HepG2 (cell line): Measurements from ENCODE around the gene ZMIZ1. TPM values are rescaled to one million over a fixed set of nuclear protein-coding genes. Genes with fewer than 3 reads are reported as not detected.
A peak's percentile ranks its signal among the peaks of the same experiment; 100 is the strongest.

ENCODE experiments used
- ATAC-seq: fragments of 200-7000 bp; cut with Tn5 transposase; 3 replicates; pipeline ENCODE4 v1.9.1; 2020; ENCODE audit warnings: mild to moderate bottlenecking, moderate library complexity
- BruUV-seq: library from RNA; stranded (reverse); fragments of 400-500 nt; replicated peaks from 2 replicates; lab custom pipeline; 2021; lab: Mats Ljungman, UMichigan
- CTCF ChIA-PET: fragments of 300-600 bp; formaldehyde crosslinking; extraction: SDS; loops from one replicate; lab custom pipeline; 2021; ENCODE audit warnings: low total read pairs, inconsistent platforms, low intra/inter-chr PET ratio; lab: Yijun Ruan, JAX
- POLR2A ChIA-PET: fragments of 350-600 bp; sonication (Branson Sonifier 250); formaldehyde crosslinking; loops from one replicate; lab custom pipeline; 2020; ENCODE audit warnings: antibody characterized with exemption, inconsistent platforms; lab: Yijun Ruan, JAX
- DNase-seq: peaks from one replicate; pipeline ENCODE4 v3.0.0-alpha.2; 2015; ENCODE audit warnings: low spot score
- FAIRE-seq: peaks from 3 replicates; lab custom pipeline; 2011; peaks lifted over from hg19 to GRCh38; lab: Jason Lieb, UNC
- H2AFZ ChIP-seq: one replicate; pipeline ENCODE4 v1.6.1; 2011; ENCODE audit warnings: low read length, inconsistent platforms
- H3K27ac ChIP-seq: fragments of 300-600 bp; 3 replicates; pipeline ENCODE4 v1.8.0; 2011; ENCODE audit warnings: mixed run types, mild to moderate bottlenecking, mixed read lengths, low read length, inconsistent platforms; ENCODE audit not compliant: insufficient read depth; ENCODE audit errors: extremely low read length
- H3K27me3 ChIP-seq, 2 experiments: fragments of 200-600 bp in 1 of 2; 2 replicates in 1 of 2; 3 replicates in 1 of 2; pipeline versions ENCODE4 v1.6.0 to v1.8.0; 2011; ENCODE audit warnings: low read length in 2 of 2, mild to moderate bottlenecking in 2 of 2, moderate library complexity in 2 of 2, inconsistent platforms in 1 of 2; ENCODE audit not compliant: insufficient read depth in 2 of 2, control insufficient read depth in 1 of 2
- H3K36me3 ChIP-seq, 2 experiments: fragments of 200-600 bp in 1 of 2; replicated peaks in 1 of 2; 2 replicates in 1 of 2; 3 replicates in 1 of 2; pipeline versions ENCODE4 v1.5.1 to v1.8.0; 2011; ENCODE audit warnings: low read length in 2 of 2, inconsistent platforms in 1 of 2; ENCODE audit not compliant: insufficient read depth in 2 of 2, control insufficient read depth in 1 of 2
- H3K4me1 ChIP-seq: 2 replicates; pipeline ENCODE4 v1.5.1; 2012; ENCODE audit warnings: low read length, inconsistent platforms; ENCODE audit not compliant: insufficient read depth
- H3K4me2 ChIP-seq: 2 replicates; pipeline ENCODE4 v1.6.0; 2011; ENCODE audit warnings: low read depth, low read length, inconsistent platforms
- H3K4me3 ChIP-seq, 3 experiments: fragments of 200-600 bp in 1 of 3; sonication (generic), shearing (Covaris generic) in 1 of 3; replicated peaks in 1 of 3; 2 replicates each; pipeline ENCODE4 v1.5.1; 2011 to 2016; ENCODE audit warnings: low read length in 3 of 3, inconsistent platforms in 2 of 3, low read depth in 2 of 3, mild to moderate bottlenecking in 2 of 3, control low read depth in 1 of 3, mixed read lengths in 1 of 3; ENCODE audit not compliant: insufficient read depth in 1 of 3
- H3K79me2 ChIP-seq: one replicate; pipeline ENCODE4 v1.6.1; 2011; ENCODE audit warnings: low read length, inconsistent platforms; ENCODE audit not compliant: insufficient read depth
- H3K9ac ChIP-seq: 2 replicates; pipeline ENCODE4 v1.6.0; 2011; ENCODE audit warnings: mild to moderate bottlenecking, low read depth, low read length, inconsistent platforms; ENCODE audit not compliant: insufficient read depth
- H3K9me3 ChIP-seq: 2 replicates; pipeline ENCODE4 v1.5.1; 2012; ENCODE audit warnings: mild to moderate bottlenecking, low read length
- H4K20me1 ChIP-seq: 2 replicates; pipeline ENCODE4 v1.6.0; 2011; ENCODE audit warnings: inconsistent platforms, mild to moderate bottlenecking, low read length, moderate library complexity; ENCODE audit not compliant: insufficient read depth
- ETV5 ChIP-seq: IDR thresholded peaks from 2 replicates; pipeline ENCODE4 v1.6.1; 2018; ENCODE audit warnings: missing biosample characterization, missing genetic modification reagents, inconsistent platforms, borderline replicate concordance
- HDAC1 ChIP-seq: sonication (generic); formaldehyde crosslinking; IDR thresholded peaks from 2 replicates; pipeline ENCODE4 v1.5.1; 2020; ENCODE audit warnings: mild to moderate bottlenecking, missing genetic modification reagents
- HNRNPL ChIP-seq: fragments of 200-400 bp; formaldehyde crosslinking; IDR thresholded peaks from 2 replicates; pipeline ENCODE4 v1.6.1; 2017; ENCODE audit warnings: mild to moderate bottlenecking, low read depth, low read length
- RAD21 ChIP-seq: fragments of 450-650 bp; formaldehyde crosslinking; IDR thresholded peaks from 2 replicates; pipeline ENCODE4 v1.5.0; 2020; ENCODE audit warnings: mild to moderate bottlenecking
- RBM22 ChIP-seq: fragments of 200-400 bp; formaldehyde crosslinking; optimal IDR thresholded peaks from 2 replicates; pipeline ENCODE3; 2017; ENCODE audit warnings: mild to moderate bottlenecking, low read length, moderate library complexity
- STAG1 ChIP-seq: sonication (generic); formaldehyde crosslinking; IDR thresholded peaks from 2 replicates; pipeline ENCODE4 v1.4.0; 2020; ENCODE audit warnings: missing genetic modification reagents
- ZBTB38 ChIP-seq: sonication (generic); formaldehyde crosslinking; IDR thresholded peaks from 2 replicates; pipeline ENCODE4 v1.5.1; 2020; ENCODE audit warnings: mild to moderate bottlenecking, missing genetic modification reagents
- ZFY ChIP-seq: sonication (generic); formaldehyde crosslinking; IDR thresholded peaks from 2 replicates; pipeline ENCODE4 v1.4.0; 2020; ENCODE audit warnings: missing genetic modification reagents
- ZNF235 ChIP-seq: sonication (generic); formaldehyde crosslinking; IDR thresholded peaks from 2 replicates; pipeline ENCODE4 v1.8.1; 2023; ENCODE audit warnings: mild to moderate bottlenecking, missing genetic modification reagents, borderline replicate concordance
- ZNF33B ChIP-seq: sonication (generic); formaldehyde crosslinking; IDR thresholded peaks from 2 replicates; pipeline ENCODE4 v1.5.1; 2020; ENCODE audit warnings: mild to moderate bottlenecking, missing genetic modification reagents
- ZNF569 ChIP-seq: sonication (generic); formaldehyde crosslinking; IDR thresholded peaks from 2 replicates; pipeline ENCODE4 v1.5.0; 2020; ENCODE audit warnings: mild to moderate bottlenecking, missing genetic modification reagents, moderate library complexity, borderline replicate concordance
- ZNF670 ChIP-seq: sonication (generic); formaldehyde crosslinking; IDR thresholded peaks from 2 replicates; pipeline ENCODE4 v1.8.0; 2022; ENCODE audit warnings: mild to moderate bottlenecking, missing genetic modification reagents, borderline replicate concordance
- ZNF737 ChIP-seq: sonication (generic); formaldehyde crosslinking; IDR thresholded peaks from 2 replicates; pipeline ENCODE4 v1.5.0; 2020; ENCODE audit warnings: missing genetic modification reagents, mild to moderate bottlenecking, borderline replicate concordance
- ZNF768 ChIP-seq: sonication (generic); formaldehyde crosslinking; IDR thresholded peaks from 2 replicates; pipeline ENCODE4 v1.4.0; 2020; ENCODE audit warnings: missing genetic modification reagents
- ZSCAN12 ChIP-seq: sonication (generic); formaldehyde crosslinking; IDR thresholded peaks from 2 replicates; pipeline ENCODE4 v1.9.0; 2021; ENCODE audit warnings: mild to moderate bottlenecking, missing genetic modification reagents
- WGBS: methylation state at CpG from one replicate; pipeline ENCODE4 v1.1.6; 2017; ENCODE audit warnings: low lambda C conversion rate; 5-methylcytosine and 5-hydroxymethylcytosine counted together
- in situ Hi-C: cut with HindIII; loops from 2 replicates; pipeline ENCODE4 v1.10.0; 2017; ENCODE audit warnings: low pct_unique_long_range_greater_than_20kb; ENCODE audit not compliant: extremely low pct_ligation_motif_present
- intact Hi-C: fragments of 100-400 bp; cut with micrococcal nuclease; formaldehyde crosslinking; loops from one replicate; pipeline ENCODE4 v1.10.0; 2022; ENCODE audit not compliant: unreplicated experiment
- polyA plus RNA-seq, 8 experiments: library from polyadenylated mRNA; depleted of rRNA in 3 of 8; stranded (reverse) in 7 of 8; unstranded in 1 of 8; fragments of >200 nt; fragmentation: Illumina TruSeq in 4 of 8; extraction: Trizol in 4 of 8; gene quantifications; 2 replicates each; pipeline versions ENCODE4 v1.2.1 to v1.2.3, GENCODE V29; 2011 to 2016; ENCODE audit warnings: low read depth in 4 of 8, missing spikeins in 1 of 8, mixed read lengths in 1 of 8; ENCODE audit not compliant: insufficient read depth in 1 of 8
- total RNA-seq, 5 experiments: library from RNA; depleted of rRNA; stranded (reverse); fragments of >200 nt; fragmentation: Illumina TruSeq; extraction: Trizol; gene quantifications; 2 replicates each; pipeline ENCODE4 v1.2.3, GENCODE V29; 2016; ENCODE audit warnings: low read depth in 1 of 5
- TF ChIP-seq, protein P1 (sequence below): sonication (generic); formaldehyde crosslinking; IDR thresholded peaks from 2 replicates; pipeline ENCODE4 v1.4.0; 2020; ENCODE audit warnings: missing genetic modification reagents
- TF ChIP-seq, protein P2 (sequence below): IDR thresholded peaks from 2 replicates; pipeline ENCODE4 v1.6.1; 2016; ENCODE audit warnings: missing biosample characterization, missing genetic modification reagents, low read depth
- TF ChIP-seq, protein P3 (sequence below): sonication (generic); formaldehyde crosslinking; IDR thresholded peaks from 2 replicates; pipeline ENCODE4 v1.4.0; 2020; ENCODE audit warnings: missing genetic modification reagents
- TF ChIP-seq, protein P4 (sequence below): IDR thresholded peaks from 2 replicates; pipeline ENCODE4 v1.6.1; 2016; ENCODE audit warnings: mild to moderate bottlenecking, missing biosample characterization, missing genetic modification reagents

The ZMIZ1 gene
- total and polyA plus RNA-seq, 2 of the 13 experiments (the other 11 are each of a cell fraction or from before 2014, with no cell fraction given) = 5.3 to 10.2 TPM

DNA sequence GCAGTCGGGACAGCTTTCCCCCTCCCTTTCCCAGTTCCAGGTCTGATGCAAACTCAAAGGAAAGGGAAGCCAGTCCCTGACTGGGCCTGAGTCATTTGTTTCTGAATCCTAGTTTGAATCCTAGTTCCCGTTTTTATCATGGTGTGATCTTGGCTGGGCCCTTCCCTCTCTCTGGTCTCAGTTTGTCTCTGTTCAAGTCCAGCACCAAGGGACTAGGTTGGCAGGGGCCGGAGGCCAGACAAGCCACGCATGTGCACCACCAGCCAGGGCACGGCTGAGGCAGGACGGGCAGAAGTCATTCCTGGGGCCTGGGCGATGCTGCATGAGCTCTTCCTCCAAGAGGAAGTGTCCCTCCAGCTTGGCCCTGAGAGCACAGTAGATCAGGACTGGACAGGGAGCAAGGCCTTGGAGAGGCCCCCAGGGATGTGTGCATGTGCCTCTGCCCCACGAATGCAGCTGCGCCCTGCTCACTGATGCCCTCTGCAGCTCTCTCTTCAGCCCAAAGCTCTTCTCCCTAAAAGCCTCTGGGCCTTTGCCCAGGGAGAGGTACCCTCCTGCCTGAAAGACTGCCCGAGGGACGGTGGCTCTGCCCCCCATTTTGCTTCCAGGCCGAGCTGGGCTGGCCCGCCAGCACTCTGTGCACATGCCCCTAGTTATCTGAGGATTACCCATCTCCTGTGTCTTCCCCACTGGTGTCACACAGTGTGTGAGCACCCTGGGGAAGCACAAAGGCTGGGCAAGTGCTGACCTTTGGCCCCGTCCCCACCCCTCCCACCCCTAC, 86.7 kb downstream of the ZMIZ1 start:
- no peak for ATAC-seq
- DNase-seq = no peak
- WGBS = 82% methylated on average over 9 of the region's 14 CpGs
- intact Hi-C loops = loop anchor here (2.0 kb wide), 1 partner anchor 39 kb away; no protein-coding TSS in a partner anchor
- H3K4me2 ChIP-seq = no peak overlapping the region
- ChIA-PET CTCF (no interaction called here), POLR2A (interaction anchor here (1.0 to 1.5 kb wide), 3 partner anchors 29 to 191 kb away, joined by 3 to 4 read pairs (median 4); no protein-coding TSS in a partner anchor)
- in situ Hi-C loops = no loop called here
- no peak overlapping the region for H3K4me3 ChIP-seq
- peaks cover 35% of the 10 kb centered on the region for H3K79me2 ChIP-seq
- no peaks in the 10 kb centered on the region for H3K27me3 ChIP-seq
- no peak overlapping the region for H3K9ac ChIP-seq
- peaks cover 70% of the 10 kb centered on the region for H3K4me1 ChIP-seq
- H4K20me1 ChIP-seq = peaks cover 3% of the 10 kb centered on the region; the same call in 1 of the 2 replicates
- H3K36me3 ChIP-seq = peaks cover 7 to 37% of the 10 kb centered on the region in 2 experiments
- FAIRE-seq = no peak
- BruUV-seq = no TSS peak
- no peak overlapping the region for H2AFZ ChIP-seq
- no peaks in the 10 kb centered on the region for H3K9me3 ChIP-seq
- H3K27ac ChIP-seq = peak overlapping the region; percentile 39
- TF ChIP-seq STAG1 (CRISPR knock-in tag) = peak; percentile 26; the same call in 1 of the 2 replicates
- TF ChIP-seq, protein P1, sequence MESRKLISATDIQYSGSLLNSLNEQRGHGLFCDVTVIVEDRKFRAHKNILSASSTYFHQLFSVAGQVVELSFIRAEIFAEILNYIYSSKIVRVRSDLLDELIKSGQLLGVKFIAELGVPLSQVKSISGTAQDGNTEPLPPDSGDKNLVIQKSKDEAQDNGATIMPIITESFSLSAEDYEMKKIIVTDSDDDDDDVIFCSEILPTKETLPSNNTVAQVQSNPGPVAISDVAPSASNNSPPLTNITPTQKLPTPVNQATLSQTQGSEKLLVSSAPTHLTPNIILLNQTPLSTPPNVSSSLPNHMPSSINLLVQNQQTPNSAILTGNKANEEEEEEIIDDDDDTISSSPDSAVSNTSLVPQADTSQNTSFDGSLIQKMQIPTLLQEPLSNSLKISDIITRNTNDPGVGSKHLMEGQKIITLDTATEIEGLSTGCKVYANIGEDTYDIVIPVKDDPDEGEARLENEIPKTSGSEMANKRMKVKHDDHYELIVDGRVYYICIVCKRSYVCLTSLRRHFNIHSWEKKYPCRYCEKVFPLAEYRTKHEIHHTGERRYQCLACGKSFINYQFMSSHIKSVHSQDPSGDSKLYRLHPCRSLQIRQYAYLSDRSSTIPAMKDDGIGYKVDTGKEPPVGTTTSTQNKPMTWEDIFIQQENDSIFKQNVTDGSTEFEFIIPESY (CRISPR knock-in tag) = no peak
- no peak for TF ChIP-seq ZNF235 (CRISPR knock-in tag)
- TF ChIP-seq, protein P2, sequence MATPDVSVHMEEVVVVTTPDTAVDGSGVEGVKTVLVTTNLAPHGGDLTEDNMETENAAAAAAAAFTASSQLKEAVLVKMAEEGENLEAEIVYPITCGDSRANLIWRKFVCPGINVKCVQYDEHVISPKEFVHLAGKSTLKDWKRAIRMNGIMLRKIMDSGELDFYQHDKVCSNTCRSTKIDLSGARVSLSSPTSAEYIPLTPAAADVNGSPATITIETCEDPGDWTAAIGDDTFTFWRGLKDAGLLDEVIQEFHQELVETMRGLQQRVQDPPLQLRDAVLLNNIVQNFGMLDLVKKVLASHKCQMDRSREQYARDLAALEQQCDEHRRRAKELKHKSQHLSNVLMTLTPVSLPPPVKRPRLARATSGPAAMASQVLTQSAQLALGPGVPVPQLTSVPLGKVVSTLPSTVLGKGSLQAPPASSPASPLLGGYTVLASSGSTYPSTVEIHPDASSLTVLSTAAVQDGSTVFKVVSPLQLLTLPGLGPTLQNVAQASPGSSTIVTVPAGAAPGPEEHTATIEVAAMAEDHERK (CRISPR knock-in tag) = no peak
- TF ChIP-seq ZNF33B = no peak
- TF ChIP-seq, protein P3, sequence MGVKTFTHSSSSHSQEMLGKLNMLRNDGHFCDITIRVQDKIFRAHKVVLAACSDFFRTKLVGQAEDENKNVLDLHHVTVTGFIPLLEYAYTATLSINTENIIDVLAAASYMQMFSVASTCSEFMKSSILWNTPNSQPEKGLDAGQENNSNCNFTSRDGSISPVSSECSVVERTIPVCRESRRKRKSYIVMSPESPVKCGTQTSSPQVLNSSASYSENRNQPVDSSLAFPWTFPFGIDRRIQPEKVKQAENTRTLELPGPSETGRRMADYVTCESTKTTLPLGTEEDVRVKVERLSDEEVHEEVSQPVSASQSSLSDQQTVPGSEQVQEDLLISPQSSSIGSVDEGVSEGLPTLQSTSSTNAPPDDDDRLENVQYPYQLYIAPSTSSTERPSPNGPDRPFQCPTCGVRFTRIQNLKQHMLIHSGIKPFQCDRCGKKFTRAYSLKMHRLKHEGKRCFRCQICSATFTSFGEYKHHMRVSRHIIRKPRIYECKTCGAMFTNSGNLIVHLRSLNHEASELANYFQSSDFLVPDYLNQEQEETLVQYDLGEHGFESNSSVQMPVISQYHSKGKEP = no peak
- peak; percentile 45 for TF ChIP-seq RBM22
- peak; percentile 77; the same call in 1 of the 2 replicates for TF ChIP-seq ZNF768 (CRISPR knock-in tag)
- 0 out of 2 replicates have a peak, but pooled peaks have one; percentile 30 for TF ChIP-seq RAD21 (CRISPR knock-in tag)
- no peak for TF ChIP-seq ZNF569
- TF ChIP-seq ZSCAN12 (CRISPR knock-in tag) = no peak
- TF ChIP-seq ETV5 (CRISPR knock-in tag) = no peak
- no peak for TF ChIP-seq ZNF737 (CRISPR knock-in tag)
- peak; percentile 74; the same call in 1 of the 2 replicates for TF ChIP-seq HNRNPL
- 0 out of 2 replicates have a peak, but pooled peaks have one; percentile 18 for TF ChIP-seq HDAC1 (CRISPR knock-in tag)
- TF ChIP-seq, protein P4, sequence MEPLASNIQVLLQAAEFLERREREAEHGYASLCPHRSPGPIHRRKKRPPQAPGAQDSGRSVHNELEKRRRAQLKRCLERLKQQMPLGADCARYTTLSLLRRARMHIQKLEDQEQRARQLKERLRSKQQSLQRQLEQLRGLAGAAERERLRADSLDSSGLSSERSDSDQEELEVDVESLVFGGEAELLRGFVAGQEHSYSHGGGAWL = no peak
- 0 out of 2 replicates have a peak, but pooled peaks have one; percentile 22 for TF ChIP-seq ZBTB38 (CRISPR knock-in tag)
- TF ChIP-seq ZFY = 0 out of 2 replicates have a peak, but pooled peaks have one; percentile 29
- no peak for TF ChIP-seq ZNF670 (CRISPR knock-in tag)
